ENCODE results near the gene MEG3.
A peak's percentile ranks its signal among the peaks of the same experiment; 100 is the strongest.

MEG3 gene

DNA sequence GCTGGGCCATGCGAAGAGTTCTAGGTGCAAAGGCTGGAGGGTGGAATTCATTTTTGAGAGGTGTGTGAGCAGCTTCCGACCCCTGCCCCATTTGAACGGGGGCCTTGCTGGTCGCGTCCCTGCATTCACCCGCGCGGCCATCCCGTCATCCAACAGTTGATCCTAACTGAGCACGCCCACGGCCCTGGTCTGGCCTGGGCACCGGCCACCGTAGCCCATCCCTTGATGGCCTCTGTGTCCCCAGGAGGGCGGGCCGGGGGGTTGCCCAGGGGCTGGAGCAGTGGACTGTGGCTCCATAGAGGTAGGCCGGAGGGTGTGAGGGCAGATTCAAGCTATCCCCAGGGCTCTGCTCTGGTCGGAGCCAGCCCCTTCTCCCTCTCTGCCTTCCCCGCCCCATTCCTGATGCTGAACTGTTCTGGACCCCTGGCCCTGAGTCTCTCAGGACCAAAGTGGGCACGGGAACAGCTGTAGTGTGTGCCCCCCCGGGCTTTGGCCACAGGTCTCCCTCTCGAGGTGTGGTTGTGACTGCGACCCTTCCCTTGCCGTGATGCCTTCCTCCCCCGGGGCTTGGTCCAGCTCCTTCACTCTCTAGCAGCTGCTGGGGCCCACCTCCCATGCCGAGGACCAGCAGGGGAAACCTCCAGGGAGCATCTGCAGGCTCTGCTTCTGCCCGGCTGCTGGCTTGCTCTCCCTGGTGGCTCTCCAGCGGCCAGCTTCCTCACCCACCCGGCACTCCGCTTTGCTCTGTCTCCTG, 9.1 kb downstream of the MEG3 start:
- no peak for DNase-seq

DNA sequence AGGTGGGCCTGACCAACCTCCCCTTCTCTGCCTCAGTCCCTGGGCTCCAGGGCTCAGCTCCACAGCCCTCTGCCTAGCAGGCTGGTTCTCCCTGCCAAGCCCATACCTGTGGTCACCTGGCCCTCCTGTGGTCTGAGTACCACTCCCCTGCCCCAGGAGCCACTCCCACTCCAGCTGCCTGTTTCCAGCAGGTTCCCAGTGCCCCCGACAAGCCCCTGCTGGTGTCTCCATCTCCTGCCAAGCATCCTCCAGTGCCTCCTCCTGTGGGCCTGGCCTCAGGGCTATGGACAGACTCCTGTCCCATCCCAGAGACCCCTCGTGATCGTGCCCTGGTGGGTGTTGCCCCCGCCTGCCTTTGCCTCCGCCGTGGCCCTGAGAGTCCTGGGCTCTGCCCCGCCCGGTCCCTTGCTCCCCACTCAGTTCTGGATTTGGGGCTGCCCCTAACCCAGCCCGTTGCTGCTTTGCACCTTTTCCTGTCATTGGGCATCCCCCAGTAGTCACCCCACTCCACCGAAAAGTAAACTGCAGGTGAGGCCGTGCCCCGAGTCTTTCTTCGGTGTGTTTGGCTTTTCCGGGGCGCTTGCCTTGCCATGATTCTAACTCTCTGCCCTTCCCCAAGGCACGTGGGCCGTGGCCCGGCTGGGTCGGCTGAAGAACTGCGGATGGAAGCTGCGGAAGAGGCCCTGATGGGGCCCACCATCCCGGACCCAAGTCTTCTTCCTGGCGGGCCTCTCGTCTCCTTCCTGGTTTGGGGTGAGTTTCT, 9.8 kb downstream of the MEG3 start:
- DNase-seq, result no peak

- no peak for DNase-seq
Observed at GRCh38 chr14:100836311-100836805, 10.4 kb downstream of the MEG3 start.

DNA sequence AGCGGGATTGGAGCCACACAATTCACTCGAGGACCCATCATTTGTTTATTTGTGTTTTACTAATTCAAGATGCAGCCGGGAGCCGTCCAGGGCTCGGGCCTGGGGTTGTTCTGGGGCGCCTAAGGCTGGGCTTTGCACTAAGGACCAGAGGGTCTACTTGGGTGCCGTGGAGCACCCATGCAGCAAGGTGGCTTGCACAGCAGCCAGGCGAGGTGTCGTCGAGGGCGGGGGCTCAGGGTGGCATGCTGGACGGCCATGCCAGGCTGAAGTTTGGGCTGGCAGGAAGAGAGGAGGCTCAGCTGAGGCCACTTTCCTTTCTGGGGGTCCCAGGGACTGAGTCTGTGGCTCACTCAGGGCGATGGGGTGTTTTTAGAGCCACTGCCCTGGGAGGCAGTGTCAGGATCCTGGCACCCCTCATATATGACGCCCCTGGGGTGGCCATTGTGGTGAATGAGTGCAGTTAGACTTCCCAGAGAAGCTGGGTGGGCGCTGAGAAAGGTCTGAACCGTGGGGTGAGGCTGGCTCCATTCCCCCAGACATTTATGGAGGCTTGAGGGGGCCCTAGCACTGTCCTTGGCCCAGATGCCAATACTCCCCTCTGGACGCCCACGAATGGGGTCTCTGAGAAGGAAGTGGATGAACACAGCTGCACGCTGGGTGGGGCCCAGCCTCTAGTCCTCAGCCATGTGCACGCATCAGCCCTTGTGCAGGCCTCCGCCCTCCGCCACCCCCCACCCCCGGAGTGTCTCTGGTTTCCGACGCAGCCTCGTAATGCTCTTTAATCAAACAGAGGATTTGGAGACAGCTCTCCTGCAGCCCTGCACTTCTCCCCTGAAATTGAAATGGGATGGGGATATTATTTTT, 11.3 kb downstream of the MEG3 start:
- no peak for DNase-seq

- no peak for DNase-seq
Observed at GRCh38 chr14:100837805-100838350, 12.0 kb downstream of the MEG3 start.

- no peak for DNase-seq
Observed at GRCh38 chr14:100838493-100839314, 12.8 kb downstream of the MEG3 start.

- no peak for DNase-seq
Observed at GRCh38 chr14:100839315-100839585, 13.3 kb downstream of the MEG3 start.

GRCh38 chr14:100839681-100840111, 13.8 kb downstream of the MEG3 start:
- DNase-seq, result no peak

GRCh38 chr14:100840286-100841065, 14.6 kb downstream of the MEG3 start:
- no peak for DNase-seq

GRCh38 chr14:100841066-100841760, 15.3 kb downstream of the MEG3 start:
- no peak for DNase-seq

DNA sequence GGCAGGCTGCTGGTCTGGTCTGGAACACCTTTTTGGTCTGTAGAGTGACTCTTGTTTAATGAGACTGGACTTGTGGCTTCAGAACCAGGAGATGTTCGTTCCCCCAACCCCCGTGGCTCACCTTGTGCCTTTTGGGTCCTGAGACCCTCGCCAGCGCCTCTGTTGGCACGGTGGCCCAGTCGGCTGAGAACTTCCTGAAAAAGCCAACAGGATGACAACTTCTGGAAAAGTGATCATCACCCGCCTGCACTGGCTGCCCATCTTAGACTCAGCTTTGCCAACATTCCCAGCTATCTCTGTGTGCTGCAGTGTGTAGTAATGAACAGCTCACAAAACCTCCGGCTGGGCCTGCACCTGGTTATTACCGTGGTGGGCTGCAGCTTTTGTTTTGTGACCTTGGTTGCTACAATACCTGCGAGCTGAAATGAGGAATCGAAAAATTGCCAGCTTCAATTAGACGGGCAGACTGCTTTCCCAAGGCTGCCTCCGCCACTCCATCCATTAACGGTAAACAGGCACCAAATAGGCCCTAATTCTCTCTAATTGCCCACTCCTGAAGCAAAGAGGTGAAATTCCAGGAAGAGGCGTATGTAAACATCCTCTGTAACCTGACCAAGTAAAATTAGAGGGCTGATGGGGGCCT, 16.0 kb downstream of the MEG3 start:
- DNase-seq, result no peak

DNA sequence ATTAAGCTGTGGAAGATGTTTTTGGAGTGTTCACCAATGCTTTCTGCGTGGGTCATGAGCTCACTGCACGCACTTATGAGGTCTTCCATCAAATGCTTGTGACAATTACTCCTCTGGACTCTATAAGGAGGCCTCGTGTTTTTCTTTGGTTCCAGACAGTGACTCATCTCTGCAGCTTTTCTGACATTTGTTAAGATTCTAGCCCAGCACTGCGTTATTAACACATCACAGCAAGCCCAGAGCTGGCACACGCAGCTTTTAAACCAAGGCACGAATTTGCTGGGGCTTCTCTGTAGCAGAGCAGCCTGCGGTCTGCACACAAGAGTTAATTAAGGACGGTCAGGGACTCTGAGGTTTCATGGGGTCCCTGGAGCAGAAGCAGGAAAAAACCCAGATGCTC, 16.9 kb downstream of the MEG3 start:
- no peak for DNase-seq

DNA sequence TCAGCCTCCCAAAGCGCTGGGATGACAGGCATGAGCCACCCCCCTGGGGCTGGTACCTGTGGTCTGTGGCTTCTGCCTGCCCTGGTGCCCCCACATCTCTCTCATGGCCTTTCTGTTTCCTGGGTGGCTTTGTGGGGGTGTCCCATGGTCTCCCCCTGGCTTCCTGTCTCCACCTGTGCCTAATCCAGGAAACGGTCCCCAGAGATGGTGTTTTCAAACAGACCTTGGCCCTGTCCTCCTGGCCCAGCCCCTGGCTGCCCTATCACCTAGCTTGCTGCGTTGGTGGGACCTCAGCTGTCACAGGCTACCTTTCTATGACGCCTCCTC, 18.1 kb downstream of the MEG3 start:
- no peak for DNase-seq

DNA sequence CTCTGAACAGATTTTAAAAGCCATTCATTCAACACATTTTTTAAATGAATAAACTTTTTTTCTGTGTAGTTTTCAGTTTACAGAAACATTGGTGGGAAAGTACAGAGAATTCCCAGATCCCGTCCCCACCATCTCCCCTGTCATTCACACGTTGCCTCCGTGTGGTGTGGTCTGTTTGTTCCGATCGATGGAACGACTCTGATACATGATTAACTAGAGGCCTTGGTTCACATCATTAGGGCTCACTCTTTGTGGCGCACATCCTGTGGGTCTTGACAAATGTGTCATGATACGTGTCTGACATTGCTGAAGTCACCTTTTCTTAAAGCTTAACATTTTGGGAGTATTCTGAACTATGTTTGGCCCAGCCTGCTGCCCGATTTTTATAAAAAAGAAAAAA, 18.5 kb downstream of the MEG3 start:
- no peak for DNase-seq

GRCh38 chr14:100844846-100845245, 18.9 kb downstream of the MEG3 start:
- DNase-seq, result no peak

DNA sequence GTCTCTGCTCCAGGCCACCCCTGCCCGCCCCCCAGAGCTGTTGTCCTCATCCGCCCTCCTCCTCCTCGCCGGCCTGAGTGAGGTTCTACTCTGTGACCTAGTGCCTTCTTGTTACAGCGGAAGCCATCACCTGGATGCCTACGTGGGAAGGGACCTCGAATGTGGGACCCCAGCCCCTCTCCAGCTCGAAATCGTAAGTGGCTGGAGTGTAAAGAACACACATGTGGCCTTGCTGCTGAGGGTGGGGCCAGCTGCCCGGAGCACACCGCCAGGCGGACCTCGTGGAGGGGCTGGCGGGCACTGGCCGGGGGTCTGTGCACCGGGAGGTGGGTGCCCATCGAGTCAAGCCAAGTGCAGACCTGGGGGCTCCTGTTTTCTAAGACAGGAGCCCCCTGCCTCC, 19.4 kb downstream of the MEG3 start:
- DNase-seq, result no peak

- DNase-seq, result no peak
Observed at GRCh38 chr14:100846309-100846859, 20.5 kb downstream of the MEG3 start.

- DNase-seq, result peak in 1 of 2 donors; percentile 78
Observed at GRCh38 chr14:100849115-100849781, 23.3 kb downstream of the MEG3 start.

DNA sequence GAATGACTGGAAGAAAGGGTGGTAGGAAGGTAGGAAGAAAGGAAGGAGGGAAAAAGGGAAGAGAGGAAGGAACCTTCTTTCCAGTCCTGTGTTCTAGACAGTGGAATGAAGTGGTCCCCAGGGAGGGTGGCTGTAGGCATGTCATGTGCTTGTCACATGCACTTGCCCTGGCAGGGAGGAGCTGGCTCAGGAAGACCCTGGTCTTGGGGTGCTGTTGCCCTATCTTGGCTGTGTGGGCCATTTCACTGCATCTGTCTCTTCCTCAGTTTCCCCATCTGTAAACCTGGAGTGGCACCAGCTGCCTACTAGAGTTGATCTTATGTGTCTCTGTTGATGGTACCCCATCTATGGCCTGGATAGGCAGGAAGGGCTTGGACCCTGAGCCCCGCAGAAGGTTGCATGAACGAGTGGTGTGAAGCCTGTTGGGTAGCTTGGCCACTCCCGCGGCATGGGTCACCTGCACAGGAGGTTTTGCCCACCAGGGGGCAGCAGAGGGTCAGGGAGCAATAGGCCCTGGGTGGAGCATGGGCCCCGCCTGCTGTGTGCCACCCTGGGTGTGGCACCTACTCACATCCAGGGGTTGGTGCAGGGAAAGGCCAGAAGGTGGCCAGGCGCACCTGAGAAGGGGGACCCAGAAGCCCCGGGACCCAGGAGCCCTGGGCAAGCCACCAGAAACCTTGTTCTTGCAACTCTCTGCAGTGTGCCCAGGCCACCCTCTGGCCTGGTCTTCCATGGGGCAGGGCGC, 25.1 kb downstream of the MEG3 start:
- peak in 1 of 2 donors; percentile 54 for DNase-seq

Data from bone marrow (tissue), 2 donors.